ENCODE data around the gene CNST. TPM values are rescaled to one million over a fixed set of nuclear protein-coding genes. Genes with fewer than 3 reads are reported as not detected.

Gene CNST
- total and polyA plus RNA-seq, 2 of the 13 experiments (the other 11 are each of a cell fraction or from before 2014, with no cell fraction given): 6.3 to 12.4 TPM

DNA sequence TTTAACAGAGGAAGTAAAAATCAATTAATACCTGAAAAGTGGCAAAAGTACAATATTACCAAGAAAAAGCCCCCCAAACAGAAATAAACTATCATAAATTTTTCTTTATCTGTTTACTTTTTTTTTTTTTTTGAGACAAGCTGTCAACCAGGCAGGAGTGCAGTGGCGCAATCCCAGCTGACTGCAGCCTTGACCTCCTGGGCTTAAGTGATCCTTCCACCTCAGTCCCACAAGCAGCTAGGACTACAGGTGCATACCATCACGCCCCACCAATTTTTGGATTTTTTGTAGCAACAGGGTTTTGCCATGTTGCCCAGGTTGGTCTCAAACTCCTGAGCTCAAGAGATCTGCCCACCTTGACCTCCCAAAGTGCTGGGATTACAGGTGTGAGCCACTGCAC, 8.2 kb upstream of the CNST start (continued):
- TF ChIP-seq NR2C2 (CRISPR knock-in tag; IDR thresholded peaks at IDR 0.05; ENCODE audit: borderline replicate concordance) (peak; percentile 26; the same call in 1 of the 2 replicates), ZNF883 (CRISPR knock-in tag; IDR thresholded peaks at IDR 0.05; ENCODE audit: not compliant biosample characterization) (no peak), CEBPB (IDR thresholded peaks at IDR 0.05; ENCODE audit: borderline replicate concordance, low read depth, low read length) (peak; percentile 66; the same call in 1 of the 2 replicates), POLR2AphosphoS5 (IDR thresholded peaks at IDR 0.05; ENCODE audit: low read depth, low read length) (no peak), ZNF616 (CRISPR knock-in tag; IDR thresholded peaks at IDR 0.05; ENCODE audit: low read depth) (no peak), LCORL (IDR thresholded peaks at IDR 0.05) (no peak), LCORL (CRISPR knock-in tag; IDR thresholded peaks at IDR 0.05) (0 out of 2 replicates have a peak, but pooled peaks have one; percentile 30), RBM22 (optimal IDR thresholded peaks at IDR 0.05; ENCODE audit: low read length) (no peak), HNRNPLL (IDR thresholded peaks at IDR 0.05; ENCODE audit: low read depth, low read length, poor library complexity, severe bottlenecking) (no peak), NR2F1 (CRISPR knock-in tag; IDR thresholded peaks at IDR 0.05) (peak; percentile 64 to 66; a peak in 2 of 4 replicates), SOX6 (IDR thresholded peaks at IDR 0.05) (no peak), SOX6 (CRISPR knock-in tag; IDR thresholded peaks at IDR 0.05) (peak; percentile 16; the same call in 1 of the 2 replicates), ZNF577 (CRISPR knock-in tag; IDR thresholded peaks at IDR 0.05; ENCODE audit: borderline replicate concordance, low read depth) (no peak), ATAD3A (CRISPR knock-in tag; IDR thresholded peaks at IDR 0.05) (no peak)
- TF ChIP-seq, protein P1, sequence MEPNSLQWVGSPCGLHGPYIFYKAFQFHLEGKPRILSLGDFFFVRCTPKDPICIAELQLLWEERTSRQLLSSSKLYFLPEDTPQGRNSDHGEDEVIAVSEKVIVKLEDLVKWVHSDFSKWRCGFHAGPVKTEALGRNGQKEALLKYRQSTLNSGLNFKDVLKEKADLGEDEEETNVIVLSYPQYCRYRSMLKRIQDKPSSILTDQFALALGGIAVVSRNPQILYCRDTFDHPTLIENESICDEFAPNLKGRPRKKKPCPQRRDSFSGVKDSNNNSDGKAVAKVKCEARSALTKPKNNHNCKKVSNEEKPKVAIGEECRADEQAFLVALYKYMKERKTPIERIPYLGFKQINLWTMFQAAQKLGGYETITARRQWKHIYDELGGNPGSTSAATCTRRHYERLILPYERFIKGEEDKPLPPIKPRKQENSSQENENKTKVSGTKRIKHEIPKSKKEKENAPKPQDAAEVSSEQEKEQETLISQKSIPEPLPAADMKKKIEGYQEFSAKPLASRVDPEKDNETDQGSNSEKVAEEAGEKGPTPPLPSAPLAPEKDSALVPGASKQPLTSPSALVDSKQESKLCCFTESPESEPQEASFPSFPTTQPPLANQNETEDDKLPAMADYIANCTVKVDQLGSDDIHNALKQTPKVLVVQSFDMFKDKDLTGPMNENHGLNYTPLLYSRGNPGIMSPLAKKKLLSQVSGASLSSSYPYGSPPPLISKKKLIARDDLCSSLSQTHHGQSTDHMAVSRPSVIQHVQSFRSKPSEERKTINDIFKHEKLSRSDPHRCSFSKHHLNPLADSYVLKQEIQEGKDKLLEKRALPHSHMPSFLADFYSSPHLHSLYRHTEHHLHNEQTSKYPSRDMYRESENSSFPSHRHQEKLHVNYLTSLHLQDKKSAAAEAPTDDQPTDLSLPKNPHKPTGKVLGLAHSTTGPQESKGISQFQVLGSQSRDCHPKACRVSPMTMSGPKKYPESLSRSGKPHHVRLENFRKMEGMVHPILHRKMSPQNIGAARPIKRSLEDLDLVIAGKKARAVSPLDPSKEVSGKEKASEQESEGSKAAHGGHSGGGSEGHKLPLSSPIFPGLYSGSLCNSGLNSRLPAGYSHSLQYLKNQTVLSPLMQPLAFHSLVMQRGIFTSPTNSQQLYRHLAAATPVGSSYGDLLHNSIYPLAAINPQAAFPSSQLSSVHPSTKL (CRISPR knock-in tag; IDR thresholded peaks at IDR 0.05): peak; percentile 43; the same call in 1 of the 2 replicates
- TF ChIP-seq, protein P2, sequence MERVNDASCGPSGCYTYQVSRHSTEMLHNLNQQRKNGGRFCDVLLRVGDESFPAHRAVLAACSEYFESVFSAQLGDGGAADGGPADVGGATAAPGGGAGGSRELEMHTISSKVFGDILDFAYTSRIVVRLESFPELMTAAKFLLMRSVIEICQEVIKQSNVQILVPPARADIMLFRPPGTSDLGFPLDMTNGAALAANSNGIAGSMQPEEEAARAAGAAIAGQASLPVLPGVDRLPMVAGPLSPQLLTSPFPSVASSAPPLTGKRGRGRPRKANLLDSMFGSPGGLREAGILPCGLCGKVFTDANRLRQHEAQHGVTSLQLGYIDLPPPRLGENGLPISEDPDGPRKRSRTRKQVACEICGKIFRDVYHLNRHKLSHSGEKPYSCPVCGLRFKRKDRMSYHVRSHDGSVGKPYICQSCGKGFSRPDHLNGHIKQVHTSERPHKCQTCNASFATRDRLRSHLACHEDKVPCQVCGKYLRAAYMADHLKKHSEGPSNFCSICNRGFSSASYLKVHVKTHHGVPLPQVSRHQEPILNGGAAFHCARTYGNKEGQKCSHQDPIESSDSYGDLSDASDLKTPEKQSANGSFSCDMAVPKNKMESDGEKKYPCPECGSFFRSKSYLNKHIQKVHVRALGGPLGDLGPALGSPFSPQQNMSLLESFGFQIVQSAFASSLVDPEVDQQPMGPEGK (CRISPR knock-in tag; IDR thresholded peaks at IDR 0.05): no peak
- TF ChIP-seq, protein P3, sequence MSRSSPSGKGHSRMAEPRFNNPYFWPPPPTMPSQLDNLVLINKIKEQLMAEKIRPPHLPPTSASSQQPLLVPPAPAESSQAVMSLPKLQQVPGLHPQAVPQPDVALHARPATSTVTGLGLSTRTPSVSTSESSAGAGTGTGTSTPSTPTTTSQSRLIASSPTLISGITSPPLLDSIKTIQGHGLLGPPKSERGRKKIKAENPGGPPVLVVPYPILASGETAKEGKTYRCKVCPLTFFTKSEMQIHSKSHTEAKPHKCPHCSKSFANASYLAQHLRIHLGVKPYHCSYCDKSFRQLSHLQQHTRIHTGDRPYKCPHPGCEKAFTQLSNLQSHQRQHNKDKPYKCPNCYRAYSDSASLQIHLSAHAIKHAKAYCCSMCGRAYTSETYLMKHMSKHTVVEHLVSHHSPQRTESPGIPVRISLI (CRISPR knock-in tag; IDR thresholded peaks at IDR 0.05; ENCODE audit: borderline replicate concordance): peak; percentile 73; the same call in 1 of the 2 replicates

All from HepG2 (cell line).